ENCODE data around the gene IL12RB1.

The IL12RB1 gene

GRCh38 chr19:18086590-18087138 is at the start of gene IL12RB1:
TSS of gene IL12RB1 (minus strand) at chr19:18086934. CDS start at chr19:18086823, 111 bp downstream.
- peak; percentile 38 to 52 for DNase-seq

- no peak for DNase-seq
Measured at GRCh38 chr19:18135712-18136584, 49.2 kb upstream of the IL12RB1 start.

GRCh38 chr19:18131841-18132596 is 45.3 kb upstream of the IL12RB1 start:
- DNase-seq = no peak

GRCh38 chr19:18130523-18131242 is 43.9 kb upstream of the IL12RB1 start:
- DNase-seq = no peak

GRCh38 chr19:18128805-18129204 is 42.1 kb upstream of the IL12RB1 start:
- no peak for DNase-seq

GRCh38 chr19:18128044-18128443 is 41.3 kb upstream of the IL12RB1 start:
- peak in 1 of 2 donors; percentile 20 for DNase-seq

GRCh38 chr19:18126097-18126496 is 39.4 kb upstream of the IL12RB1 start:
- DNase-seq = peak in 1 of 2 donors; percentile 26

GRCh38 chr19:18123819-18124218 is 37.1 kb upstream of the IL12RB1 start:
- no peak for DNase-seq

GRCh38 chr19:18122860-18123795 is 36.4 kb upstream of the IL12RB1 start:
- DNase-seq = no peak

GRCh38 chr19:18122424-18122823 is 35.7 kb upstream of the IL12RB1 start:
- no peak for DNase-seq

- no peak for DNase-seq
Measured at GRCh38 chr19:18121166-18121565, 34.4 kb upstream of the IL12RB1 start.

GRCh38 chr19:18120127-18120526 is 33.4 kb upstream of the IL12RB1 start:
- no peak for DNase-seq

GRCh38 chr19:18119717-18120105 is 33.0 kb upstream of the IL12RB1 start:
- no peak for DNase-seq

GRCh38 chr19:18119013-18119716 is 32.4 kb upstream of the IL12RB1 start:
- no peak for DNase-seq

- no peak for DNase-seq
Measured at GRCh38 chr19:18118420-18119012, 31.8 kb upstream of the IL12RB1 start.

- DNase-seq = peak; percentile 79 to 96
Measured at GRCh38 chr19:18117692-18118378, 31.1 kb upstream of the IL12RB1 start.

GRCh38 chr19:18117364-18117691 is 30.6 kb upstream of the IL12RB1 start:
- no peak for DNase-seq

GRCh38 chr19:18114483-18114882 is 27.7 kb upstream of the IL12RB1 start:
- DNase-seq = no peak

- DNase-seq = no peak
Measured at GRCh38 chr19:18113827-18114226, 27.1 kb upstream of the IL12RB1 start.

- peak; percentile 69 to 96 for DNase-seq
Measured at GRCh38 chr19:18112989-18113478, 26.3 kb upstream of the IL12RB1 start.
